ENCODE results near the gene OLFML2A. TPM values are rescaled to one million over a fixed set of nuclear protein-coding genes. Genes with fewer than 3 reads are reported as not detected.

OLFML2A gene
- total RNA-seq, 1 experiment from 2014 or later = 31.2 TPM

DNA sequence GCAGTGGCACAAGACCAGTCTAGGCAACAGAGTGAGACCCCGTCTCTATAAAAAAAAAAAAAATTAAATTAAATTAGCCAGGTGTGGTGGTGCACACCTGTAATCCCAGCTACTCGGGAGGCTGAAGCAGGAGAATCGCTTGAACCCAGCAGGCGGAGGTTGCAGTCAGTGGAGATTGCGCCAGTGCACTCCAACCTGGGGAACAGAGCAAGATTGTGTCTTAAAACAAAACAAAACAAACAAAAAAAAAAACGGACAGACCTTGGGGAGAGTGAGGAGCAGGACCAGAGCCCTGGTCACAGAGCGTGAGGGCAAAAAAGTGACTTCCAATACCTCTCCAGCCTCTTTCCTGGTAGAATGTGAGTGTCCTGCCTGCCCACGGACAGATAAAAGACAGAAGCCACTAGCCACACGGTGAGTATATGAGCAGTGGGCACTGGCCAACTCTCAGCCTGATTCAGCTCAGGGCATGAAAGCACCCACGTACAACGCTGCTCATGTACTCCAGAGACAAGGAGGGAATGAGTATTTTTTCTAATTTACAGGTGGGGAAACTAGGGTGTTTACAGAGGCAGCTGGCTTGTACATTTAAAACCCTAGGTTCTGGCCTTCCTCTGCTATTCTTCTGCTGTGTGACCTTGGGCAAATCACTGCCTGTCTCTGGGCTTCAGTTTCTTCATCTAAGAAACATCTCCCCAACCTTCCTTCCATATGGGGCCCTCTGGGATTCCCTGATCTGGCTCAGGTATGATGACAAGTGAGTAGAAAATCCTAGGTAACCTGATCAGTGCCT lies 1.8 kb downstream of the OLFML2A start:
- DNase-seq (ENCODE audit: low read depth) = no peak

DNA sequence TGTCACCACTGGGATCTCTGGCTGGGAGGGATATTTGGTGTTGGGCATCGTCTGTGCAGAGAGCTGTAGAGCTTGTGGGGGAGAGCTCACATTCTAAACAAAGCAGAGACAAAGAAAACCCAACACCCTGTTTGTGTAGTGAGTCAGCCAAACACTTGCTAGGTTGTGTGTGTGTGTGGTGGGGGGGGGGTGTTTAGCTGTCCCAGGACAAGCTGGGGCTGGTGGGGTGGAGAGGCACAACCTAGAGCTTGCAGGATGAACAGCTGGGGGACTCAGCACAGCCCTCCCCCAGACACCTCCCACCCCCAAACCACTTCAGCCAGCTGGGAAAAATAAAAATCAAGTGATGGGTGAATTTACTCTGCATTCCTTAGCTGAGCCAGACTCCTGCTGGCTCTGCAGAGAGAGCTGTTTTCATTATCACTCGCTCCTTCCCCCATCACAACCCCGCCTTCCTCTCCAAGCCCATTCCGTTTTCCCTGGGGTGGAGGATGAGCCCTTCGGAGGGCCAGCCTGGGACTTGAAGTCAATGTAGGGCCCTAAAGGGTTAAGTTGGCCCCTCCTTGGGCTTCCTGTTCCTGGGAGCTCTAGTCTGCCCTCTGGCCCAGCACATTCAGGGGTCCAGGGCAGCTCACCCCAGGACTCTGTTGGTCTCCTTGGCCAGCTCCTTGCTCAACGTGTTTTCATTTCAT lies 2.6 kb downstream of the OLFML2A start:
- peak; percentile 93 for DNase-seq (ENCODE audit: low read depth)

DNA sequence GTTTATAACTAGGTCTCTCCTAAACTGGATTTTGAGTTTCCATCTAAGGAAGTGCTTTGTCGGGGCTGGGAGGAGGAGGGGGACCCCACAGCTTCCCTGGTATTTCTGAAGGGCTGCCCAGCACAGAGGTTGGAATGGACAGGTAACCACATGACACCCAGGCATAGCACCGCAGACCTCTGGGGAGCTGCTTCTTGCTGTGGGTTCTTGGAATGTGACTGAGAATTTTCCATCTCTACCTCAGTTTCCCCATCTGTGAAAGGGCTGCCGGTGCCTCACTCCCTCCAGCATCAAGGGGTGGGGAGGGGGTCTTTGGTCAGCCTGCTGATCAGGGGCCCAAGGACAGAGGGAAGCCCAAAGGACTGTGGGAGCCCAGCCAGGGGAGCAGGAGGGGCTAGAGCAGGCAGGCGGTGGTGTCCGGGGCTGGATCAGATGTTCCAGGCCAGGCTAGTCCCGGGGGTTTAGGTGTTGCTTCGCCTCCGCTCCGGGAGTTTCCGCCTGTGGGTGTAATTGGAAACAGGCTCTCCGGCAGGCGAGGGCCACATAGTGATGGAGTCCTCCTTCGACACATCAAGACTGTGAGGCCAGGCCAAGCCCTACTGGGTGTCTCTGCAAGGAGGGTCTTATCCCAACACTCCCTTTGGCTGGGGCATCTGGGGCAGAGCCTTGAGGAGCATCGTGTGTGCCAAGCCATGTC lies 3.3 kb downstream of the OLFML2A start:
- no peak for DNase-seq (ENCODE audit: low read depth)

DNA sequence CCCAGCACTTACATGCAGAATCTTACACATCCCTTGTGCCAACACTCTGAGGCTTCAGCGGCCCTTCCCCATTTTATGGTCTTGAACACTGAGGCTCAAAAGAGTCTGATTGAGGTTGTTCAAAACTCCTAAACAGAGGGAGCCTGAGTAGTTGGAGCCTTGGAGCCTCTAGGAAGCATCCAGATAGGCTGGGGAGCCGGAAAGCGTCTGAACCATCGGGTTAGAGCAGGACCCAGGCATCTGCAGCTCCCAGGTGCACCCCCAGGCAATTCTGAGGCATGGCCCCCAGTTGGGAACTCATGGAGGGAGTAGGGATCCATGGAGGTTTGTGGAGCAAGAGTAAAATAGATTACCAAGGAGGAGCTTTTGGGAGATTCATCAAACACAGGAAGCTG lies 3.8 kb downstream of the OLFML2A start:
- no peak for DNase-seq (ENCODE audit: low read depth)

DNA sequence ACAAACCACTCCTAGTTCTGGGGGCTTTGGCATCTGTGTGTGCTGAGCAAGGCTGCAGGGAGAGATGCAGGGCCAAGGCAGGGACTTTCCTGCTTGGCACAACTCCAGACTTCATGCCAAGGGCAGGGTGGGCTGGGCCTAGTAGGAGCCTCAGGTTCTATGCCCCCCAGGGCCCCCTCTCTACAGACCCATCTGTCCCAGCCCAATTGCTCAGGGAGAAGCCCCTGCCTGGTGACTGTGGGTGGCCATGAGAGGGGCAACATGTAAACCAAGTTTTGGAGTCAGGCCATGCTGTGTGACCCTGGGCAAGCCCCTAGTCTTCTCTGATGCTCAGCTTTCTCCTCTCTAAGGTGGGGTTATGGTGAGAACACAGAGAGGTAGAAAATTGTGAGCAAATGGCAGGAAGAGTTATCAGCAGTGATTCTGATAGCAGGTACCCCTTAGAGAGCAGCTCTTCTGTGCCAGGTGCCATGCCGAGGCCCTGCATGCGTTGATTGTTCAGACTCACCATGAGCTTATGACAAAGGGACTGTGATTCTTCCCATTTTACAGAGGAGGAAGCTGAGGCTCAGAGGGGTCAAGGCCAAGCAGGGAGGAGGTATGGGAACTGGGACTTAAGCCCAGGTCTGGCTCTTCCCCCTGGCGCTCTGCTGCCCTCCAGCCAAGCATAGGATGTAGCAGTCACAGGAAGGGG lies 5.2 kb downstream of the OLFML2A start:
- DNase-seq (ENCODE audit: low read depth) = no peak

GRCh38 chr9:124782661-124783574 lies 6.0 kb downstream of the OLFML2A start:
- no peak for DNase-seq (ENCODE audit: low read depth)

DNA sequence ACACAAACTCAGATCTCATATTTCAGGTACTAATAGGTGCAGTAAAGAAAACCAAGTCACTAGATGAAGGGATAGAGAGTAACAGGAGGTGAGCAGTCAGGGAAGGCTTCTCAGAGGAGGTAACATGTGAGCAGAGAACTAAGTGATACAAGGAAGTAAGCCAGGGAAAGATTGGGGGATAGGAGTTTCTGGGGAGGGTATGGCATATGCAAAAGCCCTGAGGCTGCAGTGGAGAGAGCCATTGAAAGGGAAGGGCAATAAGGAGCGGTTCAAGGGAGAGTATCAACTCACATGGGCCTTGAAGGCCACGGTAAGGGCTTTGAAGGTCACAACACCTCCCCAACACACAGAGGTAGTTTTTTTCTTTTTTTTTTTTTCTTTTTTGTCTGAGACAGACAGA lies 6.9 kb downstream of the OLFML2A start:
- DNase-seq (ENCODE audit: low read depth) = no peak

- DNase-seq (ENCODE audit: low read depth) = peak; percentile 63
Observed at GRCh38 chr9:124784509-124784908, 7.6 kb downstream of the OLFML2A start.

- DNase-seq (ENCODE audit: low read depth) = no peak
Observed at GRCh38 chr9:124786881-124787573, 10.1 kb downstream of the OLFML2A start.

DNA sequence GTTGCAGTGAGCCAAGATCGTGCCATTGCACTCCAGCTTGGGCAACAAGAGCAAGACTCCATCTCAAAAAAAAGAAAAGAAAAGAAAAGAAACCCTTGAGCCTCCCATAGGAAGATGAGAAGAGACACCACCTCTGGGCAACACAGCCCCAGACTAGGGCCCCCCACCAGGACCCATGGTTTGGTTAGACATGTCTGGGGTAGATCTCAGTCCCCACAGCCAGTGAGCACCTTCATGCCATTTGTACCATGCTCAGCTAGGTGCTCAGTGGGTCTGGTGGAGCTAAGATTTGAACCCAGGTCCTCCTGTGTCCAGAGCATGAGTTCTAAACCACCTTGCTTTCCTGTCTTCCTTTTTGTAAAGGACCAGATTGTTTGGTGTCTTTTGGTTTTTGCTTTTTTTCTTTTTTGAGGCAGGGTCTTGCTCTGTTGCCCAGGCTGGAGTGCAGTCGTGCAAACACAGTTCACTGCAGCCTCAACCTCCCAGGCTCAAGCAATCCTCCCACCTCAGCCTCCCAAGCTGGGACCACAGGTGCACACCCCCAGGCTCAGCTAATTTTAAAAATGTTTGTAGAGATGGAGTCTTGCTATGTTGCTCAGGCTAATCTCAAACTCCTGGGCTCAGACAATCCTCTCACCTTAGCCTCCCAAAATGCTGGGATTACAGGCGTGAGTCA lies 11.7 kb downstream of the OLFML2A start:
- DNase-seq (ENCODE audit: low read depth) = no peak

DNA sequence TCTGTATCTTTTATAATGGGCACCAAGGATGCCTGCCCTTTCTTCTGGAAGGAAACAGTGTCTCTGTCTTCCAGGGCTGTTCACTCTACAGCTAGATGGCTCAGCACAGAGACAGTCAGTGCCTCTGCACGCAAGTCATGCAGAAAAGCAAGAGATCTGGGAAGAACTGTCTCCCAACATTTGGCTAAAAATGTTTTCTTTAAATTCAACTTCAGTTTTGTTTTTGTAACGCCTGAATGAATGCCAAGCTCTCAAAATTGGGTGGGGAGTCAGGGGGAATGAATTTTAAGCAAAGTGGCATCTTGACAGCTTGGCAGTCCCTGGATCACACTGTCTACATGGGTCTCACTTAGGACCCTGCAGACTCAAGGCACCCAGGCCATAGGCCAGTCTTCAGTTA lies 12.6 kb downstream of the OLFML2A start:
- no peak for DNase-seq (ENCODE audit: low read depth)

GRCh38 chr9:124790301-124790700 lies 13.4 kb downstream of the OLFML2A start:
- DNase-seq (ENCODE audit: low read depth) = no peak

DNA sequence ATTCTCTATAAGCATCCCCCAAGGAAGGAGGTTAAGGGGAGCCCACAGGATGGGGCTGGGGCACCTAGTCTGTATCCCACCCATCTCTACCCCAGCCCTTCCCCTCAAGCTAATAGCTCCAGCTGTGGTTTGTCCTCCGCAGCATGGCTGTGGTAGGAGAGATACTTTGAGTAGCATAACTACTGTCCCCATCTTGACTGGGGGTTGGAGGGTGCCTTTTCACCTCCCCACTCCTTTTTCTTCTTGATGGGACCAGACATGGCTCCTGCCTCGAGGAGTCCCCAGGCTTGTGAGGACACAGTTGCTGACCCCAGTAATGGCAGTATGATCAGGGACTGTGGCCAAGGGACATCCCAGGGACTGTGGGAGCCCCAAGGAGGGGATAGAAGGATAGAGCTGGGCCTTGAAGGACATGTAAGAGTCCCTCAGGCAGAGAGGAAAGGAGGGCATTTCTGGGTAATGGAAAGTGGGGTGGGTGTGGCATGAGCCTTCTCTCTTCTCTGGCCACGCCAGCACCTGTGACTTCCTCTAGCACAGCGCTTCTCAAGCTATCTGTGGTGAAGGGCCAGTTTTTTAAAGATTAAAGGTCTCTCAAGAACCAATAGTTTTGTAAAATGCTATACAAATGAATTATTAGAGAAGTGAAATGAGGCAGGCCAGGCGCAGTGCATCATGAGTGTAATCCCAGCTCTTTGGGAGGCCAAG lies 14.0 kb downstream of the OLFML2A start:
- no peak for DNase-seq (ENCODE audit: low read depth)

DNA sequence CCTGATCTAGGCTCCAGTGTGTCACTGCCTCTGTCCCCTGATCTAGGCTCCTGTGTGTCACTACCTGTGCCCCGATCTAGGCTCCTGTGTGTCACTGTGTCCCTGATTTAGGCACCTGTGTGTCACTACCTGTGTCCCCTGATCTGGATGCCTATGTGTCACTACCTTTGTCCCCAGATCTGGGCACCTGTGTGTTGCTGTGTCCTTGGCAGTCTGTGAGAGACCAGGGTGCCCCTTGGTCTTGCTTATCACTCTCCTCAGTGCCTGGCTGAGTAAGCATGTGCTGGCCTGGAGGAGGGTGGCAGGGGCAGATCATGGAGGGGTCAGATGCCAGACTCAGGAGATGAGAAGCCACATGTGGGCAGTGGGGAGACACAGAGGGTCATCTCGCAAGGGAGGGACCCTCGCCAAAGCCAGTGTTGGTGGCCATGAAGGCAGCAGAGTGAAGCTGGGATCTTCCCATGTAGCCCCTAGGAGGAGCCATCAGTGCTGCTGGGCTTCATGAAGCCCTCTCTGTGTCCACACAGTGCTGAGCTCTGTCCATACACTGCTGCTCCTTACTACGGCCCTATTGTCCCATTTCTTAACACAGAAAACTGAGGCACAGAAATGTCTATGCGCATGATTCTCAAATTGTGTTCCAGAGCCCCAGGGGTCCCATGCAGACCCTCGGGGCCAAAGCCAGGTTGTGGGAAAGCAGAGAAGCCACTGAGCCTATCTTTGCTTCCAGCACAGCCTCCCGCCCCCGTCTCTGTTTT lies 15.5 kb downstream of the OLFML2A start:
- DNase-seq (ENCODE audit: low read depth) = no peak

DNA sequence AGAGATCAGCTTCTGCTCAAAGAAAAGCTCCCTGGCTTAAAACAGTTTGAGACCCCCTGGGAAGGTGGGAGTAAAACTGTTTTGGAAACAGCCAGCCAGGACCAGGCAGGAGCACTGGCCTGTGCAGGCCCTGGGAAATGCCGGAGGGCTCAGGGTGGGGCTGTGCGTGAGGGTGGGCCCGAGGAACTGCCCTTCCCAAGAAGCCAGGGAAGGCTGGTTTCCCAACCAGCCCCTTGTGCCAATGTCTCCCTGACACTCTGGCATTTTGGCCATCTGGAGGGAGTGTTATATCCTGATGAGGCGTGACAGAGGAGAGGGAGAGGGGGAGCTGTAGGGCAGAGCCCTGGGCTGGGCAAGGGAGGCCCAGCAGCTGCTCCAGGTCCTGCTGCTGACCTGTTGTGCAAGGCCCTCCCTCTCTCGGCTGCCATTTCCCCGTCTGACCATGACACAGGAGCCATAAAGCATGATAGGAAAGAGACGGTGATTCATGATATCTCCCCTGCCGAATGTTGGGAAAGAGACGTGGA lies 16.1 kb downstream of the OLFML2A start:
- DNase-seq (ENCODE audit: low read depth) = peak; percentile 88

DNA sequence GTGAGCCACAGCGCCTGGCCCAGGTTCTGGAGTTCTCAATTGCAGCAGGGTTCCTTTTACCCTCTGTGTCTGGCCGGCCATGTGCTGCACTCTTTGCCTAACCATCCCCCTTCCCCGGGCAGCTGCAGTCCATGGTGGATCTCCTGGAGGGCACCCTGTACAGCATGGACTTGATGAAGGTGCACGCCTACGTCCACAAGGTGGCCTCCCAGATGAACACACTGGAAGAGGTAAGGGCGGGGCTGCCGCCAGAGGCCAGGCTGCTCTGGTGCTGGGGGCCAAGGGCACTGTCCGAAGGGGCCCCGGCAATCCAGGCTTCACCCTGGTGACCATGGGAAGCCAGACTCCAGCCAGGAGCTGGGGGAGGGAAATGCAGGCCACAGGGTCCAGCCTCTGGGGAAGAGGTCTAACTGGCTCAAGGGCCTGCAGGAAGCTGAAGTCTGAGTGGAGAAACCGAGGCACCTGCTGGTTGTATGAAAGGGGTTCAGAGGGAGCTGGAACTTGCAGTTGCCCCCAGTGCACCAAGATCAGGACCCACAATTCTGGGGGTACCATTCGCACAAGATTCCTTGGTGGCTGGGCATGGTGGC lies 18.1 kb downstream of the OLFML2A start:
- no peak for DNase-seq (ENCODE audit: low read depth)

- peak; percentile 25 for DNase-seq (ENCODE audit: low read depth)
Observed at GRCh38 chr9:124795881-124796431, 19.0 kb downstream of the OLFML2A start.

Measured in RPMI7951 (cell line).